NT2/D1 (cell line): Measurements from ENCODE around the gene PDXK.

Experiments used
- SUZ12 ChIP-seq: IDR thresholded peaks from 2 replicates; pipeline ENCODE4 v1.6.1; 2011; ENCODE audit not compliant: insufficient read length, insufficient read depth; ENCODE audit errors: extremely low read depth
- ZNF274 ChIP-seq: IDR thresholded peaks from 2 replicates; pipeline ENCODE4 v1.6.1; 2011; ENCODE audit warnings: mild to moderate bottlenecking, low read depth, low read length

DNA sequence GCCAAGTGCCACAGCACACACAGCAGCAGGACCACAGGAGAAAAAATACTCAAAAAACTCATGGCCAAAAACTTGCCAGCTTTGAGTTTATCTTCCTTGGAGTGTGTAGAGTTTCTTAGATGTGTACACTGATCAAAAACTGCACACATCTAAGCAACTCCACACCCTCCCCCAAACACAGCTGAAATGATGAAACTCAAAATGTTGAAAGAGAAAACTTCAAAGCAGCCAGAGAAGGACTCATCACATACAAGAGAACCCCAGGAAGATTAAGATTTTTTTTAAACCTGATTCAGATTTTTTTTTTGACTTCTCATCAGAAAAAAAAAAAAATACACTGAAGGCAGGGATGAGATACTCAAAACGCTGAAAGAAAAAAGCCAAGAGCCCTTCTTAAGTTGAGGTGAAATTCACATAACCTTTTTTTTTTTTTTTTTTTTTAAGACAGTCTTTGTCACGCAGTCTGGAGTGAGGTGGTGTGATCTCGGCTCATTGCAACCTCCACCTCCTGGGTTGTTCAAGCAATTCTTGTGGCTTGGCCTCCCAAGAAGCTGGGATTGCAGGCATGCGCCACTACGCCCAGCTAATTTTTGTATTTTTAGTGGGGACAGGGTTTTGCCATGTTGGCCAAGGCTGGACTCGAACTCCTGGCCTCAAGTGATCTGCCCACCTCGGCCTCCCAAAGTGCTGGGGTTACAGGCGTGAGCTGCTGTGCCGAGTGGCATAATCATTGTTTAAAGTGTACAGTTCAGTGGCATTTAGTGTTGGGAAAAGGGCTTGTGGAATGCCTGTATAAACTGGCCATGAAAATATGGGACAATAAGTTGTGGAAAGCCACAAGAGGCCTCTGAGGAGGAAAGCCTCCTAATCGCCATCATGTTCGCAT, 20.9 kb upstream of the PDXK start:
- TF ChIP-seq ZNF274 (no peak), SUZ12 (no peak)
